ENCODE results near the gene GLRX.

GLRX gene

DNA sequence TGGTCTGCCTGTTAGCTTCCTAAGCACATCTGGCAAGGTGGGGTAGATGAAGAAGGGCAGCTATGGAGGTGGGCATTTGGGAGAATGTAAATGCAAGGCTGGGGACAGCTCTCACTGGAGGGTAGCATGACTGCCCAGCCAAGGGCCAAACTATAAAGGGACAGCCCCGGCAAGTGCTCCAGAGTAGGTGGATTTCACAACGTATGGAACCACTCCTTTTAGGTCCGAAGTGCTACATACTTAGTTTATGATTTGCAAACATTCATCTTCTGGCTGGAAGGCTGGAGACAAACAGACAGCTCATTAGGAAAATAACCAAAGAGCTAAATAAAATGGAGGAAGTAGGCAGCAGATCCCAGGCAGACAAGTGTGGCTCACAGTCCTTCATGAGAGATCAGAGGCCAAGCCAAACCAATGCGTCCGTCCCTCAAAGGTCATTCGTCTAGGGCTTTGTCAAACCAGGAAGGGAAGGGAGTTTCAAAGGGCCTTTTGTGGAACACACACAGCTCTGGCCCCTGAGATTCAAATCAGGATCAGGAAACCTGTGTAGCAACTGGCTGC lies 42.5 kb upstream of the GLRX start:
- no peak overlapping the region for H3K4me3 ChIP-seq (ENCODE audit: low read depth, low read length)
- TF ChIP-seq, protein P1, sequence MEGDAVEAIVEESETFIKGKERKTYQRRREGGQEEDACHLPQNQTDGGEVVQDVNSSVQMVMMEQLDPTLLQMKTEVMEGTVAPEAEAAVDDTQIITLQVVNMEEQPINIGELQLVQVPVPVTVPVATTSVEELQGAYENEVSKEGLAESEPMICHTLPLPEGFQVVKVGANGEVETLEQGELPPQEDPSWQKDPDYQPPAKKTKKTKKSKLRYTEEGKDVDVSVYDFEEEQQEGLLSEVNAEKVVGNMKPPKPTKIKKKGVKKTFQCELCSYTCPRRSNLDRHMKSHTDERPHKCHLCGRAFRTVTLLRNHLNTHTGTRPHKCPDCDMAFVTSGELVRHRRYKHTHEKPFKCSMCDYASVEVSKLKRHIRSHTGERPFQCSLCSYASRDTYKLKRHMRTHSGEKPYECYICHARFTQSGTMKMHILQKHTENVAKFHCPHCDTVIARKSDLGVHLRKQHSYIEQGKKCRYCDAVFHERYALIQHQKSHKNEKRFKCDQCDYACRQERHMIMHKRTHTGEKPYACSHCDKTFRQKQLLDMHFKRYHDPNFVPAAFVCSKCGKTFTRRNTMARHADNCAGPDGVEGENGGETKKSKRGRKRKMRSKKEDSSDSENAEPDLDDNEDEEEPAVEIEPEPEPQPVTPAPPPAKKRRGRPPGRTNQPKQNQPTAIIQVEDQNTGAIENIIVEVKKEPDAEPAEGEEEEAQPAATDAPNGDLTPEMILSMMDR (IDR thresholded peaks at IDR 0.05; ENCODE audit: low read depth, low read length) = no peak
- H3K9me3 ChIP-seq (ENCODE audit: severe bottlenecking) = no peaks in the 10 kb centered on the region
- H3K27ac ChIP-seq = no peak overlapping the region
- H3K27me3 ChIP-seq (ENCODE audit: insufficient read depth, low read depth, severe bottlenecking) = no peaks in the 10 kb centered on the region
- DNase-seq = no peak
- no peaks in the 10 kb centered on the region for H3K36me3 ChIP-seq

DNA sequence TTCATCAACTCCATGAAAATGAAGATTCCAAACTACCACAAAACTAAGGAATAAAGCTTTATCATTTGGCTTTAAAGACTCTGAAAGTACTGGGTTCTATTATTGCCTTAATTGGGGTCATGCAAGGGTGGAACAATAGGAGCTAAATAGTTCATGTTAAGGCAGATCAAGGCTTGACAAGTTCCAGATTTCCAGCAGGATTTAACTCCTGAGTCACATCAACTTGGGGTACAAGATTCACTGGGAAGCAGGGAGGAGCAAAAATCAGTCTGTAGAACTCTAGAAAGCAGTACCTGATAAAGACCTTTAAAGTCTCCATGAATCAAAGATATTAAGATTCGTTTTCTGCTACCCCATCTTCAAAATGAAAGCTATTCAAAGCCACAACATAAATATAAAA lies 41.9 kb upstream of the GLRX start:
- no peak for DNase-seq
- Histone ChIP-seq H3K4me3 (ENCODE audit: low read depth, low read length) (no peak overlapping the region), H3K9me3 (ENCODE audit: severe bottlenecking) (no peaks in the 10 kb centered on the region), H3K27ac (no peak overlapping the region), H3K27me3 (ENCODE audit: insufficient read depth, low read depth, severe bottlenecking) (no peaks in the 10 kb centered on the region), H3K36me3 (no peaks in the 10 kb centered on the region)
- TF ChIP-seq, protein P1 (IDR thresholded peaks at IDR 0.05; ENCODE audit: low read depth, low read length) = no peak

DNA sequence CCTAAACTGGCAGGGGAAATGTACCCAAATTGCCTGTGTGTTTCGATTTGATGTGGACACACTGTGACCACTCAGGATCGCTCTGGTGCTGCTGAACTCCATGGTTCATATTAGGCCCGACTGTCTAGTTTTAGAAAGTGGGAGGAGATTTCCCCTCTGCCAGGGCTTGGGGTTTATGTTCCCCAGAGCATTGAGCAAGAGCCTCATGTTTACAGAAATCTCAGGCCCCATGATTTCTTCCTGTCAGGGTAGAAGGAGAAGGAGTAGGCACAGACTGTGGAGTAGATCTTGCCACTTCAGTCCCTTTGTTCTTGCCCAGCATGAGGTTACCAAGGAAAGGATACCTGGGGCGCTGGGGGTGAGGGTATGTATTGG lies 40.8 kb upstream of the GLRX start:
- no peak for DNase-seq
- Histone ChIP-seq H3K27me3 (ENCODE audit: insufficient read depth, low read depth, severe bottlenecking) (no peaks in the 10 kb centered on the region), H3K4me3 (ENCODE audit: low read depth, low read length) (no peak overlapping the region), H3K9me3 (ENCODE audit: severe bottlenecking) (no peaks in the 10 kb centered on the region), H3K27ac (no peak overlapping the region), H3K36me3 (no peaks in the 10 kb centered on the region)
- TF ChIP-seq, protein P1 (IDR thresholded peaks at IDR 0.05; ENCODE audit: low read depth, low read length) = no peak

- no peaks in the 10 kb centered on the region for H3K27me3 ChIP-seq (ENCODE audit: insufficient read depth, low read depth, severe bottlenecking)
- no peaks in the 10 kb centered on the region for H3K36me3 ChIP-seq
- DNase-seq = no peak
- no peaks in the 10 kb centered on the region for H3K9me3 ChIP-seq (ENCODE audit: severe bottlenecking)
- H3K27ac ChIP-seq = no peak overlapping the region
- TF ChIP-seq, protein P1 (IDR thresholded peaks at IDR 0.05; ENCODE audit: low read depth, low read length) = no peak
- no peak overlapping the region for H3K4me3 ChIP-seq (ENCODE audit: low read depth, low read length)
Observed at GRCh38 chr5:95862671-95863382, 40.3 kb upstream of the GLRX start.

GRCh38 chr5:95861864-95862561 lies 39.5 kb upstream of the GLRX start:
- H3K4me3 ChIP-seq (ENCODE audit: low read depth, low read length) = no peak overlapping the region
- TF ChIP-seq, protein P1 (IDR thresholded peaks at IDR 0.05; ENCODE audit: low read depth, low read length) = no peak
- H3K27ac ChIP-seq = no peak overlapping the region
- H3K27me3 ChIP-seq (ENCODE audit: insufficient read depth, low read depth, severe bottlenecking) = no peaks in the 10 kb centered on the region
- H3K36me3 ChIP-seq = no peaks in the 10 kb centered on the region
- H3K9me3 ChIP-seq (ENCODE audit: severe bottlenecking) = no peaks in the 10 kb centered on the region
- DNase-seq = no peak
